Vagina (tissue), 2 donors: ENCODE measurements around the gene KIR3DL3. TPM values are rescaled to one million over a fixed set of nuclear protein-coding genes. Genes with fewer than 3 reads are reported as not detected.

ENCODE experiments used
- DNase-seq, 2 donors: peaks; one replicate each; pipeline ENCODE4 v3.0.0-alpha.2; 2017; ENCODE audit errors: extremely low spot score in 2 of 2
- H3K27ac ChIP-seq: fragments of 200-600 bp; sonication (generic); one replicate; pipeline ENCODE4 v1.5.1; 2019
- H3K27me3 ChIP-seq: fragments of 200-600 bp; sonication (generic); one replicate; pipeline ENCODE4 v1.5.1; 2019
- H3K36me3 ChIP-seq, 2 donors: fragments of 200-600 bp; sonication (generic); one replicate each; pipeline ENCODE4 v1.5.1; 2017 to 2019
- H3K4me1 ChIP-seq: fragments of 200-600 bp; sonication (generic); one replicate; pipeline ENCODE4 v1.5.1; 2019
- H3K4me3 ChIP-seq, 2 donors: fragments of 200-600 bp; sonication (generic); 1 replicate in 1 of 2; 2 replicates in 1 of 2; pipeline ENCODE4 v1.5.1; 2016 to 2019
- H3K9me3 ChIP-seq: fragments of 200-600 bp; sonication (generic); one replicate; pipeline ENCODE4 v1.5.1; 2019
- POLR2A ChIP-seq, 2 donors: fragments of 450-650 bp; IDR thresholded peaks; one replicate each; pipeline ENCODE4 v1.6.1; 2017; ENCODE audit warnings: antibody characterized with exemption in 2 of 2, mild to moderate bottlenecking in 2 of 2, moderate library complexity in 2 of 2
- POLR2AphosphoS5 ChIP-seq, 2 donors: sonication (generic); formaldehyde crosslinking; IDR thresholded peaks; one replicate each; pipeline ENCODE4 v1.9.0; 2017; ENCODE audit warnings: antibody characterized with exemption in 2 of 2, mild to moderate bottlenecking in 2 of 2, low read depth in 1 of 2; ENCODE audit not compliant: insufficient read depth in 1 of 2
- intact Hi-C: fragments of 100-400 bp; cut with DNase I; formaldehyde crosslinking; loops from one replicate; pipeline ENCODE4 v1.15.1; 2023
- total RNA-seq: library from RNA; depleted of rRNA; stranded (reverse); fragments of >200 nt; gene quantifications from one replicate; pipeline ENCODE4 v1.2.3, GENCODE V29; 2016
- TF ChIP-seq, protein P1 (sequence below), 3 experiments: fragments of 450-650 bp in 2 of 3; fragments of 200-600 bp in 1 of 3; sonication (generic) in 1 of 3; IDR thresholded peaks; one replicate each; pipeline ENCODE4 v1.5.1; 2017 to 2019; ENCODE audit warnings: antibody characterized with exemption in 3 of 3, mild to moderate bottlenecking in 2 of 3, moderate library complexity in 2 of 3

KIR3DL3 gene
- total RNA-seq, 1 donor from 2014 or later, result not detected

DNA sequence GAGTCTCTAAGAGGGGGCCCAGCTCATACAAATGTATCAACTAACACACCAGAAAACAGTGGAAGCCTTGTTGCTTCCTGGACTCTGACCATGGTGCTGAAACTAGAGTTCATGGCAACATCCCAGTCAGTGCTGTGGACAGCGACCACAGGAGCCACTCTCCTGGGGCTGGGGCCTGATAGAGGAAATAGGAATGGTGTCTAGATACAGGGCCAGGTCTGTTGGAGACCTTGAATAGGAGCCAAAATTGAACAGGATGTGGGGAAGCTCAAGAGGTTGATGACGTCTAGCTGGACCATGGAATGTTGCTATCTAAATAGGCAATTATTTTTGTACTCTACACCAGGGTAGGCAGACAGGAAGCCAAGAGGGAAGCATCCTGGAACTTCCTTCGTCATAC is 39.7 kb upstream of the KIR3DL3 start:
- H3K4me1 ChIP-seq, result no peaks in the 10 kb centered on the region
- DNase-seq, result no peak
- no peaks in the 10 kb centered on the region for H3K9me3 ChIP-seq
- intact Hi-C loops, result no loop called here
- H3K27me3 ChIP-seq, result no peaks in the 10 kb centered on the region
- TF ChIP-seq, protein P1, sequence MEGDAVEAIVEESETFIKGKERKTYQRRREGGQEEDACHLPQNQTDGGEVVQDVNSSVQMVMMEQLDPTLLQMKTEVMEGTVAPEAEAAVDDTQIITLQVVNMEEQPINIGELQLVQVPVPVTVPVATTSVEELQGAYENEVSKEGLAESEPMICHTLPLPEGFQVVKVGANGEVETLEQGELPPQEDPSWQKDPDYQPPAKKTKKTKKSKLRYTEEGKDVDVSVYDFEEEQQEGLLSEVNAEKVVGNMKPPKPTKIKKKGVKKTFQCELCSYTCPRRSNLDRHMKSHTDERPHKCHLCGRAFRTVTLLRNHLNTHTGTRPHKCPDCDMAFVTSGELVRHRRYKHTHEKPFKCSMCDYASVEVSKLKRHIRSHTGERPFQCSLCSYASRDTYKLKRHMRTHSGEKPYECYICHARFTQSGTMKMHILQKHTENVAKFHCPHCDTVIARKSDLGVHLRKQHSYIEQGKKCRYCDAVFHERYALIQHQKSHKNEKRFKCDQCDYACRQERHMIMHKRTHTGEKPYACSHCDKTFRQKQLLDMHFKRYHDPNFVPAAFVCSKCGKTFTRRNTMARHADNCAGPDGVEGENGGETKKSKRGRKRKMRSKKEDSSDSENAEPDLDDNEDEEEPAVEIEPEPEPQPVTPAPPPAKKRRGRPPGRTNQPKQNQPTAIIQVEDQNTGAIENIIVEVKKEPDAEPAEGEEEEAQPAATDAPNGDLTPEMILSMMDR (IDR thresholded peaks at IDR 0.05), result no peak
- no peak for TF ChIP-seq POLR2A (IDR thresholded peaks at IDR 0.05)
- no peak for TF ChIP-seq POLR2AphosphoS5 (IDR thresholded peaks at IDR 0.05; ENCODE audit: insufficient read depth in 1 of 2, low read depth in 1 of 2)
- H3K27ac ChIP-seq, result no peak overlapping the region
- no peak overlapping the region for H3K4me3 ChIP-seq
- H3K36me3 ChIP-seq, result no peaks in the 10 kb centered on the region

DNA sequence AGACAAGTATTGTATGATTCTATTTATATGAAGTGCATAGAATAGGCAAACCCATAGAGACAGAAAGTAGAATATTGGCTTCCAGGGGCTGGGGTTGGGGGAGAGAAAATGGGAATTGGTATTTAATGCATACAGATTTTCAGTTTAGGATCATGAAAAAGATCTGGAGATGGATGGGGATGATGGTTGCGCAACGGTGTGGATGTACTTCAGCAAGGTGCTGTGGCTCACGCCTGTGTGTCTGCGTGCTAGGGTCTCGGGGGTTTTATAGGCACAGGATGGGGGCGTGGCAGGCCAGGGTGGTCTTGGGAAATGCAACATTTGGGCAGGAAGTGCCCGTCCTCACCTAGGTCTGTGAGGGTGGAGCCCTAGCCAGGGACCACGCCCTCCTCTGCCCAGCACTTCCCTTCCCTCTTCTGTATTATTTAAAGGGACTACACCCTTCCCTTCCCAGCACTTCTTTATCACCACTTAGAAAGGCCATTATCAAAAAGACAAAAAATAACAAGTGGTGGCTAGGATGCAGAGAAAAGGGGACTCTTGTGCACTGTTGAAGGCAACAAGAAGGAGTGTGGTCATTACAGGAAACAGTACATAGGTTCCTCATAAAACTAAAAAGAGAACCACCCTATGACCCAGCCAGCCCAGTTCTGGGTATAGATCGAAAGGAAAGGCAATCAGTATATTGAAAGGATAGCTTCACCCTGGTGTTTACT is 32.5 kb upstream of the KIR3DL3 start:
- intact Hi-C loops, result no loop called here
- no peak for DNase-seq
- TF ChIP-seq POLR2A (IDR thresholded peaks at IDR 0.05) (no peak), POLR2AphosphoS5 (IDR thresholded peaks at IDR 0.05; ENCODE audit: insufficient read depth in 1 of 2, low read depth in 1 of 2) (no peak)
- TF ChIP-seq, protein P1 (IDR thresholded peaks at IDR 0.05), result no peak
- no peaks in the 10 kb centered on the region for H3K27me3 ChIP-seq
- no peaks in the 10 kb centered on the region for H3K4me1 ChIP-seq
- no peaks in the 10 kb centered on the region for H3K36me3 ChIP-seq
- H3K4me3 ChIP-seq, result no peak overlapping the region
- no peak overlapping the region for H3K27ac ChIP-seq
- H3K9me3 ChIP-seq, result no peaks in the 10 kb centered on the region

DNA sequence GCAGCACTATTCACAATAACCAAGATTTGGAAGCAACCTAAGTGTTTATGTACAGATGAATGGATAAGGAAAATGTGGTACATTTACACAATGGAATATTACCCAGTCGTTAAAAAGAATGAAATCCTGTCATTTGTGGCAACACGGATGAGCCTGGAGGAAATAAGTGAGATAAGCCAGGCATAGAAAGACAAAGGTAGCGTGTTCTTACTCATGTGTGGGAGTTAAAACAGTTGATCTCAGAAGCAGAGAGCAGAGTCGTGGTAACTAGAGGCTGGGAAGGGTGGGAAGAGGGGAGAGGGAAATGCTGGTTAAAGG is 32.0 kb upstream of the KIR3DL3 start:
- H3K4me1 ChIP-seq, result no peaks in the 10 kb centered on the region
- H3K9me3 ChIP-seq, result no peaks in the 10 kb centered on the region
- TF ChIP-seq POLR2AphosphoS5 (IDR thresholded peaks at IDR 0.05; ENCODE audit: insufficient read depth in 1 of 2, low read depth in 1 of 2) (no peak), POLR2A (IDR thresholded peaks at IDR 0.05) (no peak)
- TF ChIP-seq, protein P1 (IDR thresholded peaks at IDR 0.05), result no peak
- intact Hi-C loops, result no loop called here
- no peaks in the 10 kb centered on the region for H3K27me3 ChIP-seq
- H3K36me3 ChIP-seq, result no peaks in the 10 kb centered on the region
- H3K4me3 ChIP-seq, result no peak overlapping the region
- H3K27ac ChIP-seq, result no peak overlapping the region
- no peak for DNase-seq

DNA sequence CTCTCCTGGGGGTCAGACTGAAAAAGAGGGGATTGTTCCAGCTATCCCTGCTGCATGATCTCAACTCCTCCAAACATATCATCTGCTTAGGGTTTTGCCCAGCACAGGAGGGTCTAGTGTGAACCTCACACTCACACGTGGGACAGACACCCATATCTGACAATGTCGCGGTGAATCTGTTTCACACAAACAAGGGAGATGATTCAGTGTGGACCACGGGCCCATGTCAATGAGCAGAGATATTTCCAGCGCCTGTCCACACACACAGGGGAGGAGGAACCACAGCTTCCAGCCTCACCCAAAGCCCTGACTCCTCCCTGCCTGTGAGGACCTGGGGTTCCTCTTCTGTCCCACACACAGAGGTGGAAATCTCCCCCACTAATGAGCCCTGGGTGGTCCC is 29.6 kb upstream of the KIR3DL3 start:
- no peak for TF ChIP-seq POLR2AphosphoS5 (IDR thresholded peaks at IDR 0.05; ENCODE audit: insufficient read depth in 1 of 2, low read depth in 1 of 2)
- Histone ChIP-seq H3K9me3 (no peaks in the 10 kb centered on the region), H3K27ac (no peak overlapping the region), H3K4me3 (no peak overlapping the region), H3K27me3 (no peaks in the 10 kb centered on the region), H3K4me1 (no peaks in the 10 kb centered on the region), H3K36me3 (no peaks in the 10 kb centered on the region)
- intact Hi-C loops, result no loop called here
- no peak for DNase-seq

DNA sequence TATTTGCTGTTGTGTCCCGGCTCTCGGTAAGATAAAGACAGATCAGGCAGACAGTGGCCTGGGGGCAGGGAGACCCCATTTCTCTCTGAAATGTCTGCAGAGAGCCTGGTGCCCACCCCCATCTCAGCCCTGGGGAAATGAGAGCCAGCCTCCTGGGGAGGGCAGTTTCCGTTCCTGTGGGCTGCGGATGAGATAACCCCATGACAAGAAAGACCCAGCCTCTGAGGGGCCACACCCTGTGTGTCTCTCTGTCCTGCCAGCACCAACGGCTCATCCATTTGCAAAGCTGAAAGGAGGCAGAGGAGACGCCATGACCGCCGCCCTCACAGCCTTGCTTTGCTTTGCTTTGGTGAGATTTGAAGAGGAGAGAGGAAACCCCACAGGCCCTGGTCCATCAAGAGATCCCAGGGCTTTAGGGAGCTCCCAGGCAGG is 28.1 kb upstream of the KIR3DL3 start:
- no peaks in the 10 kb centered on the region for H3K27me3 ChIP-seq
- no peaks in the 10 kb centered on the region for H3K4me1 ChIP-seq
- no peak overlapping the region for H3K27ac ChIP-seq
- no peak overlapping the region for H3K4me3 ChIP-seq
- H3K36me3 ChIP-seq, result no peaks in the 10 kb centered on the region
- TF ChIP-seq POLR2AphosphoS5 (IDR thresholded peaks at IDR 0.05; ENCODE audit: insufficient read depth in 1 of 2, low read depth in 1 of 2) (no peak), POLR2A (IDR thresholded peaks at IDR 0.05) (no peak)
- TF ChIP-seq, protein P1 (IDR thresholded peaks at IDR 0.05), result no peak
- no peak for DNase-seq
- intact Hi-C loops, result no loop called here
- H3K9me3 ChIP-seq, result no peaks in the 10 kb centered on the region
